HepG2 (cell line): ENCODE results near the gene MPP3. TPM values are rescaled to one million over a fixed set of nuclear protein-coding genes. Genes with fewer than 3 reads are reported as not detected.
A peak's percentile ranks its signal among the peaks of the same experiment; 100 is the strongest.
"Not testable (repeated sequence)": the region's sequence is repeated elsewhere in the genome, so short reads cannot be mapped to it uniquely, and the experiment has no call there.

Source experiments
- ATAC-seq: fragments of 200-7000 bp; cut with Tn5 transposase; 3 replicates; pipeline ENCODE4 v1.9.1; 2020; ENCODE audit warnings: mild to moderate bottlenecking, moderate library complexity
- BruUV-seq: library from RNA; stranded (reverse); fragments of 400-500 nt; replicated peaks from 2 replicates; lab custom pipeline; 2021; lab: Mats Ljungman, UMichigan
- CTCF ChIA-PET: fragments of 300-600 bp; formaldehyde crosslinking; extraction: SDS; loops from one replicate; lab custom pipeline; 2021; ENCODE audit warnings: low total read pairs, inconsistent platforms, low intra/inter-chr PET ratio; lab: Yijun Ruan, JAX
- POLR2A ChIA-PET: fragments of 350-600 bp; sonication (Branson Sonifier 250); formaldehyde crosslinking; loops from one replicate; lab custom pipeline; 2020; ENCODE audit warnings: antibody characterized with exemption, inconsistent platforms; lab: Yijun Ruan, JAX
- DNase-seq: peaks from one replicate; pipeline ENCODE4 v3.0.0-alpha.2; 2015; ENCODE audit warnings: low spot score
- FAIRE-seq: peaks from 3 replicates; lab custom pipeline; 2011; peaks lifted over from hg19 to GRCh38; lab: Jason Lieb, UNC
- H2AFZ ChIP-seq: one replicate; pipeline ENCODE4 v1.6.1; 2011; ENCODE audit warnings: low read length, inconsistent platforms
- H3K27ac ChIP-seq: fragments of 300-600 bp; 3 replicates; pipeline ENCODE4 v1.8.0; 2011; ENCODE audit warnings: mixed run types, mild to moderate bottlenecking, mixed read lengths, low read length, inconsistent platforms; ENCODE audit not compliant: insufficient read depth; ENCODE audit errors: extremely low read length
- H3K27me3 ChIP-seq, 2 experiments: fragments of 200-600 bp in 1 of 2; 2 replicates in 1 of 2; 3 replicates in 1 of 2; pipeline versions ENCODE4 v1.6.0 to v1.8.0; 2011; ENCODE audit warnings: low read length in 2 of 2, mild to moderate bottlenecking in 2 of 2, moderate library complexity in 2 of 2, inconsistent platforms in 1 of 2; ENCODE audit not compliant: insufficient read depth in 2 of 2, control insufficient read depth in 1 of 2
- H3K36me3 ChIP-seq, 2 experiments: fragments of 200-600 bp in 1 of 2; replicated peaks in 1 of 2; 2 replicates in 1 of 2; 3 replicates in 1 of 2; pipeline versions ENCODE4 v1.5.1 to v1.8.0; 2011; ENCODE audit warnings: low read length in 2 of 2, inconsistent platforms in 1 of 2; ENCODE audit not compliant: insufficient read depth in 2 of 2, control insufficient read depth in 1 of 2
- H3K4me1 ChIP-seq: 2 replicates; pipeline ENCODE4 v1.5.1; 2012; ENCODE audit warnings: low read length, inconsistent platforms; ENCODE audit not compliant: insufficient read depth
- H3K4me2 ChIP-seq: 2 replicates; pipeline ENCODE4 v1.6.0; 2011; ENCODE audit warnings: low read depth, low read length, inconsistent platforms
- H3K4me3 ChIP-seq, 3 experiments: fragments of 200-600 bp in 1 of 3; sonication (generic), shearing (Covaris generic) in 1 of 3; replicated peaks in 1 of 3; 2 replicates each; pipeline ENCODE4 v1.5.1; 2011 to 2016; ENCODE audit warnings: low read length in 3 of 3, inconsistent platforms in 2 of 3, low read depth in 2 of 3, mild to moderate bottlenecking in 2 of 3, control low read depth in 1 of 3, mixed read lengths in 1 of 3; ENCODE audit not compliant: insufficient read depth in 1 of 3
- H3K79me2 ChIP-seq: one replicate; pipeline ENCODE4 v1.6.1; 2011; ENCODE audit warnings: low read length, inconsistent platforms; ENCODE audit not compliant: insufficient read depth
- H3K9ac ChIP-seq: 2 replicates; pipeline ENCODE4 v1.6.0; 2011; ENCODE audit warnings: mild to moderate bottlenecking, low read depth, low read length, inconsistent platforms; ENCODE audit not compliant: insufficient read depth
- H3K9me3 ChIP-seq: 2 replicates; pipeline ENCODE4 v1.5.1; 2012; ENCODE audit warnings: mild to moderate bottlenecking, low read length
- H4K20me1 ChIP-seq: 2 replicates; pipeline ENCODE4 v1.6.0; 2011; ENCODE audit warnings: inconsistent platforms, mild to moderate bottlenecking, low read length, moderate library complexity; ENCODE audit not compliant: insufficient read depth
- KAT8 ChIP-seq: IDR thresholded peaks from 2 replicates; pipeline ENCODE4 v1.6.1; 2016; ENCODE audit warnings: missing genetic modification reagents, missing compliant biosample characterization
- KLF12 ChIP-seq: sonication (generic); formaldehyde crosslinking; IDR thresholded peaks from 2 replicates; pipeline ENCODE4 v1.4.0; 2020; ENCODE audit warnings: missing genetic modification reagents, borderline replicate concordance
- RBAK ChIP-seq: sonication (generic); formaldehyde crosslinking; IDR thresholded peaks from 2 replicates; pipeline ENCODE4 v1.5.1; 2020; ENCODE audit warnings: mild to moderate bottlenecking, missing genetic modification reagents
- SETDB1 ChIP-seq: sonication (generic); formaldehyde crosslinking; IDR thresholded peaks from 2 replicates; pipeline ENCODE4 v1.5.1; 2020; ENCODE audit warnings: missing genetic modification reagents, mild to moderate bottlenecking, borderline replicate concordance
- THAP11 ChIP-seq: IDR thresholded peaks from 2 replicates; pipeline ENCODE4 v1.6.1; 2016; ENCODE audit warnings: missing biosample characterization, missing genetic modification reagents
- ZNF12 ChIP-seq: sonication (generic); formaldehyde crosslinking; IDR thresholded peaks from 2 replicates; pipeline ENCODE4 v1.5.0; 2020; ENCODE audit warnings: missing genetic modification reagents
- ZNF24 ChIP-seq: fragments of 450-650 bp; IDR thresholded peaks from 2 replicates; pipeline ENCODE4 v1.6.1; 2017; ENCODE audit warnings: antibody characterized with exemption, mild to moderate bottlenecking
- ZNF251 ChIP-seq: sonication (generic); formaldehyde crosslinking; IDR thresholded peaks from 2 replicates; pipeline ENCODE4 v1.9.0; 2021; ENCODE audit warnings: mild to moderate bottlenecking, missing genetic modification reagents
- ZNF264 ChIP-seq: sonication (generic); formaldehyde crosslinking; IDR thresholded peaks from 2 replicates; pipeline ENCODE4 v1.4.0; 2020; ENCODE audit warnings: missing genetic modification reagents
- ZNF710 ChIP-seq: sonication (generic); formaldehyde crosslinking; IDR thresholded peaks from 2 replicates; pipeline ENCODE4 v1.5.0; 2020; ENCODE audit warnings: mild to moderate bottlenecking, missing genetic modification reagents, borderline replicate concordance
- WGBS: methylation state at CpG from one replicate; pipeline ENCODE4 v1.1.6; 2017; ENCODE audit warnings: low lambda C conversion rate; 5-methylcytosine and 5-hydroxymethylcytosine counted together
- in situ Hi-C: cut with HindIII; loops from 2 replicates; pipeline ENCODE4 v1.10.0; 2017; ENCODE audit warnings: low pct_unique_long_range_greater_than_20kb; ENCODE audit not compliant: extremely low pct_ligation_motif_present
- intact Hi-C: fragments of 100-400 bp; cut with micrococcal nuclease; formaldehyde crosslinking; loops from one replicate; pipeline ENCODE4 v1.10.0; 2022; ENCODE audit not compliant: unreplicated experiment
- polyA plus RNA-seq, 8 experiments: library from polyadenylated mRNA; depleted of rRNA in 3 of 8; stranded (reverse) in 7 of 8; unstranded in 1 of 8; fragments of >200 nt; fragmentation: Illumina TruSeq in 4 of 8; extraction: Trizol in 4 of 8; gene quantifications; 2 replicates each; pipeline versions ENCODE4 v1.2.1 to v1.2.3, GENCODE V29; 2011 to 2016; ENCODE audit warnings: low read depth in 4 of 8, missing spikeins in 1 of 8, mixed read lengths in 1 of 8; ENCODE audit not compliant: insufficient read depth in 1 of 8
- total RNA-seq, 5 experiments: library from RNA; depleted of rRNA; stranded (reverse); fragments of >200 nt; fragmentation: Illumina TruSeq; extraction: Trizol; gene quantifications; 2 replicates each; pipeline ENCODE4 v1.2.3, GENCODE V29; 2016; ENCODE audit warnings: low read depth in 1 of 5
- TF ChIP-seq, protein P1 (sequence below): sonication (generic); formaldehyde crosslinking; IDR thresholded peaks from 2 replicates; pipeline ENCODE4 v1.9.0; 2021; ENCODE audit warnings: missing genetic modification reagents, mild to moderate bottlenecking, borderline replicate concordance
- TF ChIP-seq, protein P2 (sequence below): sonication (generic); formaldehyde crosslinking; IDR thresholded peaks from 2 replicates; pipeline ENCODE4 v1.4.0; 2020; ENCODE audit warnings: missing genetic modification reagents
- TF ChIP-seq, protein P3 (sequence below): IDR thresholded peaks from 2 replicates; pipeline ENCODE4 v1.6.1; 2012; ENCODE audit warnings: low read depth, low read length, improper control_type of control experiment

Gene MPP3
- total and polyA plus RNA-seq, 2 of the 13 experiments (the other 11 are each of a cell fraction or from before 2014, with no cell fraction given), result 0.91 to 1.8 TPM

DNA sequence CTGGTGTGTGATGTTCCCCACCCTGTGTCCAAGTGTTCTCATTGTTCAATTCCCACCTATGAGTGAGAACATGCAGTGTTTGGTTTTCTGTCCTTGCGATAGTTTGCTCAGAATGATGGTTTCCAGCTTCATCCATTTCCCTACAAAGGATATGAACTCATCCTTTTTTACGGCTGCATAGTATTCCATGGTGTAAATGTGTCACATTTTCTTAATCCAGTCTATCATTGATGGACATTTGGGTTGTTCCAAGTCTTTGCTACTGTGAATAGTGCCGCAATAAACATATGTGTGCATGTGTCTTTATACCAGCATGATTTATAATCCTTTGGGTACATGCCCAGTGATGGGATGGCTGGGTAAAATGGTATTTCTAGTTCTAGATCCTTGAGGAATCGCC, 40.3 kb downstream of the MPP3 start:
- H3K9ac ChIP-seq, DNase-seq, H3K9me3 ChIP-seq, H3K79me2 ChIP-seq, H3K4me2 ChIP-seq, H4K20me1 ChIP-seq, H3K4me3 ChIP-seq, FAIRE-seq, H2AFZ ChIP-seq, H3K27me3 ChIP-seq, ATAC-seq, H3K36me3 ChIP-seq, CTCF ChIA-PET, POLR2A ChIA-PET, BruUV-seq, H3K27ac ChIP-seq, intact Hi-C loops: not testable (repeated sequence)
- in situ Hi-C loops, result loop anchor here (5.0 kb wide), 1 partner anchor 55 kb away; the partner anchor contains the start of gene CD300LG
- H3K4me1 ChIP-seq, result peaks cover 18% of the 10 kb centered on the region; the same call in 1 of the 2 replicates
- WGBS, result 39% methylated on average over 4 of the region's 4 CpGs

DNA sequence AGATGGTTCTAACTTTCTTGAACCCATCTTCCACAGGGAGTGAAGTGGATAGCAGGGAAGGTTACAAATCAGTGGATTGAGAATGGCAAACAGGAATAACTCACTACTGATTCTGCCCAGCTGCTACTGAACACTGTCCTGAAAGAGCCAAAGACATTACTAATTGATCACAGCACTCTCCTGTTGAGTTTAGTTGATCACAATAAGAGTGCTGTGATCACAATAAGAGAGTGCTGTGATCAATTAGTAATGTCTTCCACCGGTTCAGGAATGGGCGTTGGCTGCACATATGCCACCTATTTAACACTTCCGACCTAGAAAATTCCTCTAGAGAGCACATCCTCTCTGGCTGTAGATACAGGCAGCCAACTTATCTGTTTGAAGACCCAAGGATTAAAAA, 41.4 kb downstream of the MPP3 start:
- no peak overlapping the region for H2AFZ ChIP-seq
- no TSS peak for BruUV-seq
- ChIA-PET POLR2A (no interaction called here), CTCF (interaction anchor here (0.6 to 3.1 kb wide), 2 partner anchors 54 to 78 kb away, joined by 4 to 31 read pairs; partner anchors contain the start of gene CD300LG)
- H3K36me3 ChIP-seq, result no peaks in the 10 kb centered on the region
- no peak overlapping the region for H3K4me3 ChIP-seq
- in situ Hi-C loops, result loop anchor here (5.0 kb wide), 1 partner anchor 56 kb away; the partner anchor contains the start of gene CD300LG
- peaks cover 18% of the 10 kb centered on the region; the same call in 1 of the 2 replicates for H3K4me1 ChIP-seq
- no peak overlapping the region for H3K27ac ChIP-seq
- FAIRE-seq (no peak), ATAC-seq (peak; percentile 65), DNase-seq (peak; percentile 66)
- H3K9ac ChIP-seq, result no peak overlapping the region
- no peaks in the 10 kb centered on the region for H4K20me1 ChIP-seq
- H3K79me2 ChIP-seq, result no peaks in the 10 kb centered on the region
- 2% methylated on average over 3 of the region's 3 CpGs for WGBS
- no peaks in the 10 kb centered on the region for H3K27me3 ChIP-seq
- H3K9me3 ChIP-seq, result no peaks in the 10 kb centered on the region
- intact Hi-C loops, result no loop called here
- no peak overlapping the region for H3K4me2 ChIP-seq
- TF ChIP-seq, protein P1, sequence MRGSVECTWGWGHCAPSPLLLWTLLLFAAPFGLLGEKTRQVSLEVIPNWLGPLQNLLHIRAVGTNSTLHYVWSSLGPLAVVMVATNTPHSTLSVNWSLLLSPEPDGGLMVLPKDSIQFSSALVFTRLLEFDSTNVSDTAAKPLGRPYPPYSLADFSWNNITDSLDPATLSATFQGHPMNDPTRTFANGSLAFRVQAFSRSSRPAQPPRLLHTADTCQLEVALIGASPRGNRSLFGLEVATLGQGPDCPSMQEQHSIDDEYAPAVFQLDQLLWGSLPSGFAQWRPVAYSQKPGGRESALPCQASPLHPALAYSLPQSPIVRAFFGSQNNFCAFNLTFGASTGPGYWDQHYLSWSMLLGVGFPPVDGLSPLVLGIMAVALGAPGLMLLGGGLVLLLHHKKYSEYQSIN, result no peak
- TF ChIP-seq, protein P2, sequence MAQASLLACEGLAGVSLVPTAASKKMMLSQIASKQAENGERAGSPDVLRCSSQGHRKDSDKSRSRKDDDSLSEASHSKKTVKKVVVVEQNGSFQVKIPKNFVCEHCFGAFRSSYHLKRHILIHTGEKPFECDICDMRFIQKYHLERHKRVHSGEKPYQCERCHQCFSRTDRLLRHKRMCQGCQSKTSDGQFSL (CRISPR knock-in tag), result no peak
- TF ChIP-seq KLF12, result peak; percentile 78; the same call in 1 of the 2 replicates
- no peak for TF ChIP-seq SETDB1 (CRISPR knock-in tag)
- peak; percentile 74 for TF ChIP-seq THAP11
- TF ChIP-seq KAT8 (CRISPR knock-in tag), result peak; percentile 56; the same call in 1 of the 2 replicates
- no peak for TF ChIP-seq ZNF710 (CRISPR knock-in tag)
- TF ChIP-seq ZNF251 (CRISPR knock-in tag), result no peak
- TF ChIP-seq ZNF24, result no peak
- TF ChIP-seq, protein P3, sequence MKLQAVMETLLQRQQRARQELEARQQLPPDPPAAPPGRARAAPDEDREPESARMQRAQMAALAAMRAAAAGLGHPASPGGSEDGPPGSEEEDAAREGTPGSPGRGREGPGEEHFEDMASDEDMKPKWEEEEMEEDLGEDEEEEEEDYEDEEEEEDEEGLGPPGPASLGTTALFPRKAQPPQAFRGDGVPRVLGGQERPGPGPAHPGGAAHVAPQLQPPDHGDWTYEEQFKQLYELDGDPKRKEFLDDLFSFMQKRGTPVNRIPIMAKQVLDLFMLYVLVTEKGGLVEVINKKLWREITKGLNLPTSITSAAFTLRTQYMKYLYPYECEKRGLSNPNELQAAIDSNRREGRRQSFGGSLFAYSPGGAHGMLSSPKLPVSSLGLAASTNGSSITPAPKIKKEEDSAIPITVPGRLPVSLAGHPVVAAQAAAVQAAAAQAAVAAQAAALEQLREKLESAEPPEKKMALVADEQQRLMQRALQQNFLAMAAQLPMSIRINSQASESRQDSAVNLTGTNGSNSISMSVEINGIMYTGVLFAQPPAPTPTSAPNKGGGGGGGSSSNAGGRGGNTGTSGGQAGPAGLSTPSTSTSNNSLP, result 0 out of 2 replicates have a peak, but pooled peaks have one; percentile 45
- TF ChIP-seq ZNF12 (CRISPR knock-in tag), result no peak
- no peak for TF ChIP-seq ZNF264 (CRISPR knock-in tag)
- no peak for TF ChIP-seq RBAK
